H9 (cell line): ENCODE data around the gene ATP11B. TPM values are rescaled to one million over a fixed set of nuclear protein-coding genes. Genes with fewer than 3 reads are reported as not detected.

Source experiments
- DNase-seq: peaks from one replicate; pipeline ENCODE4 v3.0.0-alpha.2; 2017
- H2AFZ ChIP-seq: one replicate; pipeline ENCODE4 v1.6.1; 2013; ENCODE audit warnings: mild to moderate bottlenecking, low read length, control low read depth, moderate library complexity
- H2AK5ac ChIP-seq: 2 replicates; pipeline ENCODE4 v1.6.1; 2013; ENCODE audit warnings: low read length, control low read depth, mixed read lengths; ENCODE audit not compliant: insufficient read length
- H2BK120ac ChIP-seq: one replicate; pipeline ENCODE4 v1.6.1; 2013; ENCODE audit warnings: low read depth, mild to moderate bottlenecking, low read length, control low read depth, inconsistent platforms; ENCODE audit not compliant: poor library complexity, severe bottlenecking
- H2BK12ac ChIP-seq: 2 replicates; pipeline ENCODE4 v1.6.1; 2013; ENCODE audit warnings: low read length, control low read depth, mixed read lengths, low read depth; ENCODE audit not compliant: insufficient read length
- H2BK15ac ChIP-seq: 2 replicates; pipeline ENCODE4 v1.6.1; 2013; ENCODE audit warnings: low read depth, low read length, control low read depth
- H2BK20ac ChIP-seq: one replicate; pipeline ENCODE4 v1.6.1; 2013; ENCODE audit warnings: low read depth, mild to moderate bottlenecking, low read length, control low read depth, inconsistent platforms; ENCODE audit not compliant: poor library complexity, severe bottlenecking
- H2BK5ac ChIP-seq: 2 replicates; pipeline ENCODE4 v1.6.1; 2013; ENCODE audit warnings: low read length, control low read depth, mixed read lengths; ENCODE audit not compliant: insufficient read length
- H3K14ac ChIP-seq: 2 replicates; pipeline ENCODE4 v1.6.1; 2013; ENCODE audit warnings: low read length, control low read depth; ENCODE audit not compliant: insufficient read depth
- H3K18ac ChIP-seq: 2 replicates; pipeline ENCODE4 v1.6.1; 2013; ENCODE audit warnings: low read depth, mild to moderate bottlenecking, mixed read lengths, low read length, control low read depth; ENCODE audit not compliant: insufficient read length
- H3K23ac ChIP-seq: 2 replicates; pipeline ENCODE4 v1.6.1; 2013; ENCODE audit warnings: low read length, control low read depth, mixed read lengths, low read depth; ENCODE audit not compliant: insufficient read length
- H3K23me2 ChIP-seq: 2 replicates; pipeline ENCODE4 v1.6.1; 2013; ENCODE audit warnings: low read depth, mild to moderate bottlenecking, mixed read lengths, low read length, control low read depth; ENCODE audit not compliant: insufficient read length, poor library complexity, severe bottlenecking
- H3K27ac ChIP-seq: 2 replicates; pipeline ENCODE4 v1.5.1; 2013; ENCODE audit warnings: low read length, control low read depth, mixed read lengths, low read depth; ENCODE audit not compliant: insufficient read length
- H3K27me3 ChIP-seq: 2 replicates; pipeline ENCODE4 v1.6.1; 2013; ENCODE audit warnings: low read length, control low read depth, inconsistent platforms; ENCODE audit not compliant: insufficient read depth
- H3K4ac ChIP-seq: 2 replicates; pipeline ENCODE4 v1.6.1; 2013; ENCODE audit warnings: low read depth, mild to moderate bottlenecking, control low read depth, inconsistent platforms, low read length, moderate library complexity
- H3K4me1 ChIP-seq: 2 replicates; pipeline ENCODE4 v1.6.1; 2013; ENCODE audit warnings: low read length, control low read depth, inconsistent platforms; ENCODE audit not compliant: insufficient read depth
- H3K4me2 ChIP-seq: 2 replicates; pipeline ENCODE4 v1.6.1; 2013; ENCODE audit warnings: low read length, control low read depth, mixed read lengths; ENCODE audit not compliant: insufficient read length, insufficient read depth
- H3K56ac ChIP-seq: 2 replicates; pipeline ENCODE4 v1.6.1; 2013; ENCODE audit warnings: low read depth, mild to moderate bottlenecking, mixed read lengths, low read length, control low read depth; ENCODE audit not compliant: insufficient read length
- H3K79me1 ChIP-seq: 2 replicates; pipeline ENCODE4 v1.6.1; 2013; ENCODE audit warnings: low read depth, mild to moderate bottlenecking, moderate library complexity, low read length, control low read depth, inconsistent platforms; ENCODE audit not compliant: insufficient read depth, poor library complexity, severe bottlenecking
- H3K79me2 ChIP-seq: 2 replicates; pipeline ENCODE4 v1.6.1; 2013; ENCODE audit warnings: low read length, control low read depth, inconsistent platforms; ENCODE audit not compliant: insufficient read depth
- H3K9ac ChIP-seq: 2 replicates; pipeline ENCODE4 v1.6.1; 2013; ENCODE audit warnings: low read length, control low read depth, mixed read lengths; ENCODE audit not compliant: insufficient read length; ENCODE audit errors: extremely low read depth
- H3K9me3 ChIP-seq: one replicate; pipeline ENCODE4 v1.6.1; 2013; ENCODE audit warnings: low read depth, low read length, inconsistent platforms; ENCODE audit not compliant: control insufficient read depth
- H3T11ph ChIP-seq: one replicate; pipeline ENCODE4 v1.6.1; 2013; ENCODE audit warnings: mild to moderate bottlenecking, low read length, control low read depth, inconsistent platforms
- H4K20me1 ChIP-seq: one replicate; pipeline ENCODE4 v1.6.1; 2013; ENCODE audit not compliant: control insufficient read depth, insufficient read length, insufficient read depth
- H4K5ac ChIP-seq: 2 replicates; pipeline ENCODE4 v1.6.1; 2013; ENCODE audit warnings: low read depth, mild to moderate bottlenecking, mixed read lengths, low read length, control low read depth; ENCODE audit not compliant: insufficient read length
- H4K8ac ChIP-seq: replicated peaks from 2 replicates; pipeline ENCODE4 v1.6.1; 2013; ENCODE audit warnings: low read length, control low read depth, mixed read lengths, low read depth; ENCODE audit not compliant: insufficient read length
- H4K91ac ChIP-seq: 2 replicates; pipeline ENCODE4 v1.6.1; 2013; ENCODE audit warnings: low read depth, mild to moderate bottlenecking, moderate library complexity, mixed read lengths, low read length, control low read depth; ENCODE audit not compliant: insufficient read length
- H3K27ac Mint-ChIP-seq, 3 experiments: 2 replicates in 2 of 3; 3 replicates in 1 of 3; pipeline ENCODE4 v1.8.0; 2020 to 2021; ENCODE audit warnings: mixed read lengths in 3 of 3, mild to moderate bottlenecking in 1 of 3, moderate library complexity in 1 of 3
- H3K27me3 Mint-ChIP-seq: 2 replicates; pipeline ENCODE4 v1.8.0; 2021; ENCODE audit warnings: low read depth, mild to moderate bottlenecking, moderate library complexity, mixed read lengths
- H3K36me3 Mint-ChIP-seq, 3 experiments: 2 replicates in 2 of 3; 3 replicates in 1 of 3; pipeline ENCODE4 v1.8.0; 2020 to 2021; ENCODE audit warnings: low read depth in 3 of 3, mixed read lengths in 3 of 3; ENCODE audit not compliant: insufficient read depth in 1 of 3
- H3K4me1 Mint-ChIP-seq, 2 experiments: 2 replicates each; pipeline ENCODE4 v1.8.0; 2020; ENCODE audit warnings: mixed read lengths in 2 of 2
- H3K4me3 Mint-ChIP-seq, 2 experiments: 2 replicates in 1 of 2; 3 replicates in 1 of 2; pipeline ENCODE4 v1.8.0; 2020 to 2021; ENCODE audit warnings: mild to moderate bottlenecking in 2 of 2, mixed read lengths in 2 of 2, moderate library complexity in 1 of 2
- H3K9me3 Mint-ChIP-seq, 2 experiments: 2 replicates in 1 of 2; 3 replicates in 1 of 2; pipeline ENCODE4 v1.8.0; 2020; ENCODE audit warnings: mild to moderate bottlenecking in 2 of 2, mixed read lengths in 2 of 2, moderate library complexity in 1 of 2
- CTCF ChIP-seq: fragments of 200-600 bp; sonication (generic); conservative IDR thresholded peaks from 3 replicates; pipeline ENCODE4 v1.8.0; 2021; ENCODE audit warnings: antibody characterized with exemption, mild to moderate bottlenecking
- WGBS: extraction: QIAGEN DNeasy Blood & Tissue Kit; methylation state at CpG from one replicate; pipeline ENCODE4 v1.1.7; 2013; ENCODE audit warnings: missing lambda C conversion rate, low lambda C conversion rate, mixed read lengths; ENCODE audit not compliant: insufficient read length; ENCODE audit errors: extremely low coverage; 5-methylcytosine and 5-hydroxymethylcytosine counted together
- total RNA-seq: library from RNA; stranded (reverse); gene quantifications from 2 replicates; pipeline ENCODE4 v1.2.1, GENCODE V29; 2021

The ATP11B gene
- total RNA-seq, 1 experiment from 2014 or later = 30.0 TPM

- TF ChIP-seq CTCF = no peak
Measured at GRCh38 chr3:182906036-182906435, 112.7 kb downstream of the ATP11B start.

More at GRCh38 chr3:182906036-182906435, 112.7 kb downstream of the ATP11B start:
- no peak overlapping the region for H3K18ac ChIP-seq
- H3K4me1 Mint-ChIP-seq = peaks cover 2 to 8% of the 10 kb centered on the region in 2 experiments; a peak in 2 of 4 replicates
- H3K27ac ChIP-seq = no peak overlapping the region
- no peaks in the 10 kb centered on the region for H3K27me3 Mint-ChIP-seq
- H4K91ac ChIP-seq = no peak overlapping the region
- no peaks in the 10 kb centered on the region for H4K20me1 ChIP-seq
- H2BK5ac ChIP-seq = no peak overlapping the region
- no peaks in the 10 kb centered on the region for H3K9me3 ChIP-seq
- no peak overlapping the region for H3K23ac ChIP-seq
- H3K4me2 ChIP-seq = no peak overlapping the region
- no peak overlapping the region for H3K4ac ChIP-seq
- H3T11ph ChIP-seq = no peak overlapping the region
- H3K79me1 ChIP-seq = no peaks in the 10 kb centered on the region
- H3K9me3 Mint-ChIP-seq = no peaks in the 10 kb centered on the region
- H2AFZ ChIP-seq = no peak overlapping the region
- no peak overlapping the region for H3K14ac ChIP-seq
- H4K5ac ChIP-seq = no peak overlapping the region
- peaks cover 0 to 5% (median 3%) of the 10 kb centered on the region in 3 experiments; a peak in 1 of 7 replicates for H3K36me3 Mint-ChIP-seq
- H2BK120ac ChIP-seq = no peak overlapping the region
- no peak overlapping the region for H3K56ac ChIP-seq
- no peak overlapping the region for H2BK12ac ChIP-seq
- H3K27me3 ChIP-seq = no peaks in the 10 kb centered on the region
- no peak overlapping the region for H3K4me3 Mint-ChIP-seq
- no peaks in the 10 kb centered on the region for H3K79me2 ChIP-seq
- H2AK5ac ChIP-seq = no peak overlapping the region
- H3K9ac ChIP-seq = no peak overlapping the region
- H2BK15ac ChIP-seq = no peak overlapping the region
- no peak overlapping the region for H2BK20ac ChIP-seq
- no peak overlapping the region for H3K27ac Mint-ChIP-seq
- no peaks in the 10 kb centered on the region for H3K4me1 ChIP-seq
- DNase-seq = no peak
- H4K8ac ChIP-seq = no peak overlapping the region
- H3K23me2 ChIP-seq = no peaks in the 10 kb centered on the region
- no CpG with 5 or more reads among the region's 1 CpG for WGBS
